ENCODE results near the gene ALPK3. TPM values are rescaled to one million over a fixed set of nuclear protein-coding genes. Genes with fewer than 3 reads are reported as not detected.

Gene ALPK3
- total RNA-seq, 1 experiment from 2014 or later: 0.07 TPM

- BruUV-seq (replicated peaks): no TSS peak
- Mint-ChIP-seq H3K27me3 (ENCODE audit: insufficient read depth, unreplicated experiment) (peaks cover 11% of the 10 kb centered on the region), H3K36me3 (ENCODE audit: insufficient read depth, unreplicated experiment) (no peaks in the 10 kb centered on the region), H3K9me3 (ENCODE audit: unreplicated experiment) (no peaks in the 10 kb centered on the region), H3K4me1 (ENCODE audit: insufficient read depth, unreplicated experiment) (no peaks in the 10 kb centered on the region), H3K4me3 (ENCODE audit: unreplicated experiment) (no peak overlapping the region), H3K27ac (ENCODE audit: low read depth, unreplicated experiment) (no peak overlapping the region)
- no peak for TF ChIP-seq CTCF (IDR thresholded peaks at IDR 0.05; ENCODE audit: unreplicated experiment)
- POLR2A ChIA-PET: no interaction called here
- CTCF ChIA-PET: interaction anchor here (0.6 kb wide), 1 partner anchor 220 kb away, joined by 3 read pairs; no protein-coding TSS in a partner anchor
- DNase-seq (ENCODE audit: unreplicated experiment): no peak
- intact Hi-C loops (cut with micrococcal nuclease): no loop called here
Measured at GRCh38 chr15:84886211-84886983, 69.2 kb downstream of the ALPK3 start.

- intact Hi-C loops (cut with micrococcal nuclease): no loop called here
- Mint-ChIP-seq H3K9me3 (ENCODE audit: unreplicated experiment) (no peaks in the 10 kb centered on the region), H3K4me3 (ENCODE audit: unreplicated experiment) (no peak overlapping the region), H3K36me3 (ENCODE audit: insufficient read depth, unreplicated experiment) (no peaks in the 10 kb centered on the region), H3K27ac (ENCODE audit: low read depth, unreplicated experiment) (no peak overlapping the region), H3K4me1 (ENCODE audit: insufficient read depth, unreplicated experiment) (no peaks in the 10 kb centered on the region), H3K27me3 (ENCODE audit: insufficient read depth, unreplicated experiment) (peaks cover 14% of the 10 kb centered on the region)
- ChIA-PET CTCF (interaction anchor here (0.6 to 0.7 kb wide), 2 partner anchors 39 to 221 kb away, joined by 3 read pairs; no protein-coding TSS in a partner anchor), POLR2A (no interaction called here)
- no peak for TF ChIP-seq CTCF (IDR thresholded peaks at IDR 0.05; ENCODE audit: unreplicated experiment)
- BruUV-seq (replicated peaks): no TSS peak
- no peak for DNase-seq (ENCODE audit: unreplicated experiment)
Measured at GRCh38 chr15:84886984-84887299, 69.8 kb downstream of the ALPK3 start.

GRCh38 chr15:84887938-84888337 lies 70.8 kb downstream of the ALPK3 start:
- ChIA-PET CTCF (no interaction called here), POLR2A (no interaction called here)
- peaks cover 14% of the 10 kb centered on the region for H3K27me3 Mint-ChIP-seq (ENCODE audit: insufficient read depth, unreplicated experiment)
- intact Hi-C loops (cut with micrococcal nuclease): no loop called here
- DNase-seq (ENCODE audit: unreplicated experiment): no peak
- no peaks in the 10 kb centered on the region for H3K4me1 Mint-ChIP-seq (ENCODE audit: insufficient read depth, unreplicated experiment)
- no peaks in the 10 kb centered on the region for H3K9me3 Mint-ChIP-seq (ENCODE audit: unreplicated experiment)
- TF ChIP-seq CTCF (IDR thresholded peaks at IDR 0.05; ENCODE audit: unreplicated experiment): no peak
- H3K27ac Mint-ChIP-seq (ENCODE audit: low read depth, unreplicated experiment): no peak overlapping the region
- no peak overlapping the region for H3K4me3 Mint-ChIP-seq (ENCODE audit: unreplicated experiment)
- H3K36me3 Mint-ChIP-seq (ENCODE audit: insufficient read depth, unreplicated experiment): no peaks in the 10 kb centered on the region
- no TSS peak for BruUV-seq (replicated peaks)

GRCh38 chr15:84888639-84889038 lies 71.5 kb downstream of the ALPK3 start:
- intact Hi-C loops (cut with micrococcal nuclease): no loop called here
- H3K27ac Mint-ChIP-seq (ENCODE audit: low read depth, unreplicated experiment): no peak overlapping the region
- BruUV-seq (replicated peaks): no TSS peak
- no peak for DNase-seq (ENCODE audit: unreplicated experiment)
- no peaks in the 10 kb centered on the region for H3K4me1 Mint-ChIP-seq (ENCODE audit: insufficient read depth, unreplicated experiment)
- peaks cover 14% of the 10 kb centered on the region for H3K27me3 Mint-ChIP-seq (ENCODE audit: insufficient read depth, unreplicated experiment)
- H3K4me3 Mint-ChIP-seq (ENCODE audit: unreplicated experiment): no peak overlapping the region
- POLR2A ChIA-PET: no interaction called here
- TF ChIP-seq CTCF (IDR thresholded peaks at IDR 0.05; ENCODE audit: unreplicated experiment): no peak
- no peaks in the 10 kb centered on the region for H3K9me3 Mint-ChIP-seq (ENCODE audit: unreplicated experiment)
- CTCF ChIA-PET: interaction anchor here (0.6 kb wide), 1 partner anchor 325 kb away, joined by 3 read pairs; no protein-coding TSS in a partner anchor
- no peaks in the 10 kb centered on the region for H3K36me3 Mint-ChIP-seq (ENCODE audit: insufficient read depth, unreplicated experiment)
